Astrocyte (in vitro differentiated cells and primary cell): ENCODE results near the gene VPS13C. TPM values are rescaled to one million over a fixed set of nuclear protein-coding genes. Genes with fewer than 3 reads are reported as not detected.

Experiments
- DNase-seq: peaks from one replicate; pipeline ENCODE4 v3.0.0-alpha.2; 2010; ENCODE audit warnings: low read depth
- FAIRE-seq: peaks from 2 replicates; lab custom pipeline; 2011; peaks lifted over from hg19 to GRCh38; lab: Jason Lieb, UNC
- H2AFZ ChIP-seq: 2 replicates; pipeline ENCODE4 v1.6.0; 2012; ENCODE audit warnings: low read depth, low read length, inconsistent platforms
- H3K27ac ChIP-seq: 2 replicates; pipeline ENCODE4 v1.5.1; 2011; ENCODE audit warnings: low read depth, low read length, inconsistent platforms
- H3K27me3 ChIP-seq: 2 replicates; pipeline ENCODE4 v1.6.0; 2011; ENCODE audit warnings: low read length, inconsistent platforms; ENCODE audit not compliant: insufficient read depth
- H3K36me3 ChIP-seq: 2 replicates; pipeline ENCODE4 v1.5.1; 2011; ENCODE audit warnings: low read length, inconsistent platforms; ENCODE audit not compliant: insufficient read depth
- H3K4me1 ChIP-seq: 2 replicates; pipeline ENCODE4 v1.5.1; 2011; ENCODE audit warnings: low read length, inconsistent platforms; ENCODE audit not compliant: insufficient read depth
- H3K4me2 ChIP-seq: 2 replicates; pipeline ENCODE4 v1.6.0; 2012; ENCODE audit warnings: low read length, inconsistent platforms
- H3K4me3 ChIP-seq: 2 replicates; pipeline ENCODE4 v1.5.1; 2011; ENCODE audit warnings: low read depth, mild to moderate bottlenecking, low read length, inconsistent platforms; ENCODE audit not compliant: insufficient read depth
- H3K79me2 ChIP-seq: 2 replicates; pipeline ENCODE4 v1.6.0; 2012; ENCODE audit warnings: mild to moderate bottlenecking, low read length, inconsistent platforms; ENCODE audit not compliant: insufficient read depth
- H3K9ac ChIP-seq: 2 replicates; pipeline ENCODE4 v1.6.0; 2012; ENCODE audit warnings: mild to moderate bottlenecking, low read length, inconsistent platforms
- H3K9me3 ChIP-seq: 2 replicates; pipeline ENCODE4 v1.5.1; 2012; ENCODE audit warnings: low read depth, mild to moderate bottlenecking, low read length, inconsistent platforms; ENCODE audit not compliant: insufficient read depth
- H4K20me1 ChIP-seq: 2 replicates; pipeline ENCODE4 v1.6.0; 2012; ENCODE audit warnings: low read length, inconsistent platforms; ENCODE audit not compliant: insufficient read depth
- H3K27ac Mint-ChIP-seq: one replicate; pipeline ENCODE4 v1.8.0; 2021; ENCODE audit warnings: mild to moderate bottlenecking, mixed read lengths; ENCODE audit not compliant: unreplicated experiment
- H3K27me3 Mint-ChIP-seq: one replicate; pipeline ENCODE4 v1.8.0; 2021; ENCODE audit warnings: low read depth, mixed read lengths; ENCODE audit not compliant: unreplicated experiment
- H3K36me3 Mint-ChIP-seq: one replicate; pipeline ENCODE4 v1.8.0; 2021; ENCODE audit warnings: low read depth, mixed read lengths; ENCODE audit not compliant: unreplicated experiment
- H3K4me1 Mint-ChIP-seq: one replicate; pipeline ENCODE4 v1.8.0; 2021; ENCODE audit warnings: low read depth, mixed read lengths; ENCODE audit not compliant: unreplicated experiment
- H3K4me3 Mint-ChIP-seq: one replicate; pipeline ENCODE4 v1.8.0; 2021; ENCODE audit warnings: mild to moderate bottlenecking, moderate library complexity, mixed read lengths; ENCODE audit not compliant: unreplicated experiment
- H3K9me3 Mint-ChIP-seq: one replicate; pipeline ENCODE4 v1.8.0; 2021; ENCODE audit warnings: mild to moderate bottlenecking, mixed read lengths; ENCODE audit not compliant: unreplicated experiment
- EZH2 ChIP-seq: IDR thresholded peaks from 2 replicates; pipeline ENCODE4 v1.6.1; 2012; ENCODE audit warnings: mild to moderate bottlenecking, low read length, inconsistent platforms; ENCODE audit not compliant: insufficient read depth
- total RNA-seq: library from RNA; stranded (reverse); gene quantifications from 2 replicates; pipeline ENCODE4 v1.2.1, GENCODE V29; 2021
- TF ChIP-seq, protein P1 (sequence below): IDR thresholded peaks from 2 replicates; pipeline ENCODE4 v1.5.1; 2011; ENCODE audit warnings: low read depth, mild to moderate bottlenecking, inconsistent platforms, low read length, moderate library complexity; ENCODE audit not compliant: insufficient read depth

The VPS13C gene
- total RNA-seq, 1 donor from 2014 or later = 35.4 TPM

DNA sequence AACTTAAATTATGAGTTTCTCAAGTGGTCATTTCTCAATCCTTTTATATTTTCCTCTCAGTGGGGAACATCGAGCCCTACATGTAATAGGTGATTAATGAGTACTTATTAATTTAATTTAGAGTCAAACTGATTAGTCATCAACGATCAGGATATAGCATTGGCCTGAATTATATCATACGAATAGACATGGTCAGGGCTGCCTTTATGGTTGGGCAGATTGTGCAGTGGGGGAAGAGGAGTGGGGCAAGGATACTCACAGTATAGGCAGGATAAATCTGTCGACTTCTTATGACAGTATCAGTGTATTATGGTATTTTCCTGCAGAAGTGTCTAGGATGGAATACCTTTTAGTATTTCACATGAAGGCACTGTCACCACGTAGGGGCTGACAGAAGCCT lies 33.6 kb upstream of the VPS13C start:
- Histone ChIP-seq H3K9ac (no peak overlapping the region), H3K4me1 (no peaks in the 10 kb centered on the region), H3K27me3 (no peaks in the 10 kb centered on the region), H4K20me1 (no peaks in the 10 kb centered on the region), H3K79me2 (no peaks in the 10 kb centered on the region), H3K9me3 (no peaks in the 10 kb centered on the region), H3K4me2 (no peak overlapping the region), H3K36me3 (no peaks in the 10 kb centered on the region), H2AFZ (no peak overlapping the region), H3K27ac (no peak overlapping the region), H3K4me3 (no peak overlapping the region)
- H3K27ac Mint-ChIP-seq = no peak overlapping the region
- no peak for TF ChIP-seq EZH2
- TF ChIP-seq, protein P1, sequence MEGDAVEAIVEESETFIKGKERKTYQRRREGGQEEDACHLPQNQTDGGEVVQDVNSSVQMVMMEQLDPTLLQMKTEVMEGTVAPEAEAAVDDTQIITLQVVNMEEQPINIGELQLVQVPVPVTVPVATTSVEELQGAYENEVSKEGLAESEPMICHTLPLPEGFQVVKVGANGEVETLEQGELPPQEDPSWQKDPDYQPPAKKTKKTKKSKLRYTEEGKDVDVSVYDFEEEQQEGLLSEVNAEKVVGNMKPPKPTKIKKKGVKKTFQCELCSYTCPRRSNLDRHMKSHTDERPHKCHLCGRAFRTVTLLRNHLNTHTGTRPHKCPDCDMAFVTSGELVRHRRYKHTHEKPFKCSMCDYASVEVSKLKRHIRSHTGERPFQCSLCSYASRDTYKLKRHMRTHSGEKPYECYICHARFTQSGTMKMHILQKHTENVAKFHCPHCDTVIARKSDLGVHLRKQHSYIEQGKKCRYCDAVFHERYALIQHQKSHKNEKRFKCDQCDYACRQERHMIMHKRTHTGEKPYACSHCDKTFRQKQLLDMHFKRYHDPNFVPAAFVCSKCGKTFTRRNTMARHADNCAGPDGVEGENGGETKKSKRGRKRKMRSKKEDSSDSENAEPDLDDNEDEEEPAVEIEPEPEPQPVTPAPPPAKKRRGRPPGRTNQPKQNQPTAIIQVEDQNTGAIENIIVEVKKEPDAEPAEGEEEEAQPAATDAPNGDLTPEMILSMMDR = no peak
- H3K4me1 Mint-ChIP-seq = no peaks in the 10 kb centered on the region
- FAIRE-seq (no peak), DNase-seq (no peak)
- H3K36me3 Mint-ChIP-seq = no peaks in the 10 kb centered on the region
- H3K9me3 Mint-ChIP-seq = no peaks in the 10 kb centered on the region
- H3K27me3 Mint-ChIP-seq = peaks cover 2% of the 10 kb centered on the region
- no peak overlapping the region for H3K4me3 Mint-ChIP-seq

DNA sequence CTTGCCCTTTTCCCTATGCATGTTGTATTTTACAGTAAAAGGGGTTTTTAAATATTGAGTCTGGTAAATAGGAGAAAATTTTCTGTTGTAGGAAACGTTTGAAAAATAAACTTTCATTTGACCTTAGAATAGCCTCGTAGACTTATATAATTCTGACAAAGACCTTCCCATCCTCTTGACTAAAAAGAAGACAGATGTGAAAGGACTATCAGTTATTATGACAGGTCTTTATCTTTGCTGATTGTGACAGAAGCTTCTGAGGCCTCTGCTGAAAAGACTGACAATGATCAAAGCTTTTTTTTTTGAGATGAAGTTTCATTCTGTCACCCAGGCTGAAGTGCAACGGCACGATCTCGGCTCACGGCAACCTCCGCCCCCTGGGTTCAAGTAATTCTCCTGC lies 30.7 kb upstream of the VPS13C start:
- H3K4me1 Mint-ChIP-seq = peaks cover 7% of the 10 kb centered on the region
- no peak for FAIRE-seq
- DNase-seq = no peak

DNA sequence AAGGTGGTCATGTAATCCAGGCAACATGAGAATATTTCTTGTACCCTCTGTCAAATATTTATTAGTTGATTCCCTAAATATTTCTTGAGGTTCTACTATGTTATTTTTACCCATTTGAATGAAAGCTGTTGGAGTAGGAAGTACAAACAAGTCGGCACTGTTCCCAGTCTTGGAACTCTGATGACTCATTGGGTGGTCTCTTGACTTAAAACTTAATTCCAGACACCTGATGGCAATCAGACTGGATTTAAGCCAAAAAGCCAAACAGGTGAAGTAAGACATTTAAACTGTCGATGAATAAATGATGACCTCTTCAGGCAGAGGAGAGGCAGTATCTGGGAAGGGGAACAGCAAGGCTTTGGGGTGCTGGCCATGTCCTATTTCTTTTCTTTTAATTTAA lies 29.4 kb upstream of the VPS13C start:
- no peak overlapping the region for H2AFZ ChIP-seq
- no peak for FAIRE-seq
- peaks cover under 1% of the 10 kb centered on the region for H3K9me3 Mint-ChIP-seq
- no peak overlapping the region for H3K27ac Mint-ChIP-seq
- H3K4me1 ChIP-seq = no peaks in the 10 kb centered on the region
- no peaks in the 10 kb centered on the region for H3K9me3 ChIP-seq
- no peak overlapping the region for H3K4me2 ChIP-seq
- no peak overlapping the region for H3K9ac ChIP-seq
- H3K27me3 ChIP-seq = no peaks in the 10 kb centered on the region
- no peaks in the 10 kb centered on the region for H4K20me1 ChIP-seq
- H3K4me1 Mint-ChIP-seq = peaks cover 7% of the 10 kb centered on the region
- no peaks in the 10 kb centered on the region for H3K27me3 Mint-ChIP-seq
- H3K27ac ChIP-seq = no peak overlapping the region
- DNase-seq = no peak
- H3K4me3 ChIP-seq = no peak overlapping the region
- H3K79me2 ChIP-seq = no peaks in the 10 kb centered on the region
- TF ChIP-seq EZH2 = no peak
- TF ChIP-seq, protein P1 = no peak
- H3K36me3 Mint-ChIP-seq = no peaks in the 10 kb centered on the region
- H3K36me3 ChIP-seq = no peaks in the 10 kb centered on the region
- H3K4me3 Mint-ChIP-seq = no peak overlapping the region

More for the DNA sequence above, 30.7 kb upstream of the VPS13C start:
- H3K27me3 Mint-ChIP-seq = no peaks in the 10 kb centered on the region
- Histone ChIP-seq H3K27ac (no peak overlapping the region), H2AFZ (no peak overlapping the region), H3K4me1 (no peaks in the 10 kb centered on the region), H3K9me3 (no peaks in the 10 kb centered on the region), H3K27me3 (no peaks in the 10 kb centered on the region), H3K36me3 (no peaks in the 10 kb centered on the region), H3K4me3 (no peak overlapping the region), H3K4me2 (no peak overlapping the region), H3K79me2 (no peaks in the 10 kb centered on the region), H4K20me1 (no peaks in the 10 kb centered on the region), H3K9ac (no peak overlapping the region)
- H3K27ac Mint-ChIP-seq = no peak overlapping the region
- no peak overlapping the region for H3K4me3 Mint-ChIP-seq
- no peaks in the 10 kb centered on the region for H3K36me3 Mint-ChIP-seq
- H3K9me3 Mint-ChIP-seq = no peaks in the 10 kb centered on the region
- TF ChIP-seq EZH2 = no peak
- TF ChIP-seq, protein P1 = no peak
